K562 (cell line): ENCODE results near the gene CYLD. TPM values are rescaled to one million over a fixed set of nuclear protein-coding genes. Genes with fewer than 3 reads are reported as not detected.
A peak's percentile ranks its signal among the peaks of the same experiment; 100 is the strongest.

Experiments
- ASH1L ChIP-seq: fragments of 450-650 bp; IDR thresholded peaks from 2 replicates; pipeline ENCODE4 v1.6.1; 2018; ENCODE audit warnings: borderline replicate concordance, mild to moderate bottlenecking, low read depth; ENCODE audit not compliant: partially characterized antibody
- ATF3 ChIP-seq, 2 experiments: fragments of 450-650 bp in 1 of 2; sonication (generic) in 1 of 2; formaldehyde crosslinking in 1 of 2; IDR thresholded peaks in 1 of 2; conservative IDR thresholded peaks in 1 of 2; 2 replicates each; pipeline versions ENCODE4 v1.6.1 to v1.8.1; 2016 to 2023; ENCODE audit warnings: mild to moderate bottlenecking in 2 of 2, moderate library complexity in 2 of 2, inconsistent platforms in 1 of 2, missing genetic modification reagents in 1 of 2
- BRD4 ChIP-seq: fragments of 200-600 bp; sonication (generic); IDR thresholded peaks from 2 replicates; pipeline ENCODE4 v1.6.1; 2017; ENCODE audit warnings: inconsistent platforms
- CHAMP1 ChIP-seq: fragments of 450-650 bp; IDR thresholded peaks from 2 replicates; pipeline ENCODE4 v1.6.1; 2016; ENCODE audit warnings: mild to moderate bottlenecking
- ELF2 ChIP-seq: fragments of 250-450 bp; sonication (Bioruptor Pico); IDR thresholded peaks from 2 replicates; pipeline ENCODE4 v1.5.0; 2021; ENCODE audit warnings: mild to moderate bottlenecking
- HDAC2 ChIP-seq: fragments of 450-650 bp; IDR thresholded peaks from 2 replicates; pipeline ENCODE4 v1.6.1; 2016; ENCODE audit warnings: mild to moderate bottlenecking
- HOXB6 ChIP-seq: fragments of 250-450 bp; sonication (Bioruptor Pico); IDR thresholded peaks from 2 replicates; pipeline ENCODE4 v1.5.1; 2022; ENCODE audit warnings: mild to moderate bottlenecking, borderline replicate concordance
- KDM1A ChIP-seq, 2 experiments: fragments of 450-650 bp; IDR thresholded peaks; 2 replicates each; pipeline ENCODE4 v1.6.1; 2016; ENCODE audit warnings: mild to moderate bottlenecking in 2 of 2
- KLF16 ChIP-seq: IDR thresholded peaks from 2 replicates; pipeline ENCODE4 v1.6.1; 2016; ENCODE audit warnings: antibody characterized with exemption
- MAFK ChIP-seq: IDR thresholded peaks from 2 replicates; pipeline ENCODE4 v1.6.1; 2011; ENCODE audit warnings: low read length, improper control_type of control experiment
- MBD1 ChIP-seq: fragments of 250-450 bp; sonication (Bioruptor Pico); IDR thresholded peaks from 2 replicates; pipeline ENCODE4 v1.8.0; 2022; ENCODE audit warnings: inconsistent platforms
- MECOM ChIP-seq: fragments of 250-450 bp; sonication (Bioruptor Pico); IDR thresholded peaks from 2 replicates; pipeline ENCODE4 v1.8.0; 2022; ENCODE audit warnings: inconsistent platforms
- NFYB ChIP-seq: IDR thresholded peaks from 2 replicates; pipeline ENCODE4 v1.6.1; 2011; ENCODE audit warnings: mild to moderate bottlenecking, moderate library complexity; ENCODE audit not compliant: insufficient read length; ENCODE audit errors: extremely low read depth
- NONO ChIP-seq, 2 experiments: fragments of 200-400 bp in 1 of 2; fragments of 450-650 bp in 1 of 2; formaldehyde crosslinking in 1 of 2; IDR thresholded peaks; 2 replicates each; pipeline ENCODE4 v1.6.1; 2017; ENCODE audit warnings: low read depth in 2 of 2, mild to moderate bottlenecking in 2 of 2, moderate library complexity in 2 of 2, low read length in 1 of 2
- NR2C2 ChIP-seq, 2 experiments: fragments of 200-800 bp in 1 of 2; sonication (Bioruptor generic) in 1 of 2; sonication (generic) in 1 of 2; formaldehyde crosslinking in 1 of 2; IDR thresholded peaks; 2 replicates each; pipeline versions ENCODE4 v1.6.1 to v1.8.0; 2016 to 2022; ENCODE audit warnings: mild to moderate bottlenecking in 1 of 2, missing compliant biosample characterization in 1 of 2, missing genetic modification characterization in 1 of 2, missing genetic modification reagents in 1 of 2
- PRPF4 ChIP-seq: fragments of 200-400 bp; formaldehyde crosslinking; IDR thresholded peaks from one replicate; pipeline ENCODE4 v1.6.1; 2017; ENCODE audit warnings: low read length, low read depth, mild to moderate bottlenecking; ENCODE audit not compliant: insufficient read depth, poor library complexity, severe bottlenecking
- SAP30 ChIP-seq: fragments of 200-600 bp; sonication (generic); IDR thresholded peaks from 2 replicates; pipeline ENCODE4 v1.6.1; 2012; ENCODE audit warnings: borderline replicate concordance, low read depth, mild to moderate bottlenecking, moderate library complexity, low read length, control low read depth, inconsistent platforms; ENCODE audit not compliant: insufficient read depth, poor library complexity, severe bottlenecking
- TCF15 ChIP-seq: fragments of 250-450 bp; sonication (Bioruptor Pico); IDR thresholded peaks from 2 replicates; pipeline ENCODE4 v1.8.0; 2022; ENCODE audit warnings: moderate library complexity, mild to moderate bottlenecking, inconsistent platforms
- XRCC4 ChIP-seq: IDR thresholded peaks from one replicate; pipeline ENCODE4 v1.6.1; 2011; ENCODE audit not compliant: insufficient read depth, insufficient read length; ENCODE audit errors: extremely low read depth
- ZBTB7A ChIP-seq: IDR thresholded peaks from 2 replicates; pipeline ENCODE4 v1.6.1; 2011; ENCODE audit warnings: low read depth, mild to moderate bottlenecking, low read length, moderate library complexity, borderline replicate concordance; ENCODE audit not compliant: control insufficient read depth
- ZNF644 ChIP-seq: fragments of 200-800 bp; sonication (Bioruptor generic); IDR thresholded peaks from 2 replicates; pipeline ENCODE4 v1.6.1; 2016; ENCODE audit warnings: low read depth, missing genetic modification characterization, missing compliant biosample characterization
- polyA plus RNA-seq, 8 experiments: library from polyadenylated mRNA; depleted of rRNA in 4 of 8; stranded (reverse) in 5 of 8; unstranded in 3 of 8; fragments of >200 nt; fragmentation: Nextera tagmentation in 2 of 8; fragmentation: Illumina TruSeq in 1 of 8; extraction: Ambion mirVana in 2 of 8; extraction: Trizol in 1 of 8; gene quantifications; 2 replicates each; pipeline versions ENCODE4 v1.2.1 to v1.2.3, GENCODE V29; 2011 to 2014; ENCODE audit warnings: inconsistent platforms in 1 of 8, missing spikeins in 1 of 8
- total RNA-seq, 7 experiments: library from RNA; depleted of rRNA in 6 of 7; stranded (reverse); fragments of >200 nt in 6 of 7; fragmentation: Illumina TruSeq in 2 of 7; extraction: Trizol in 2 of 7; gene quantifications; 2 replicates each; pipeline versions ENCODE4 v1.2.1 to v1.2.3, GENCODE V29; 2011 to 2021; ENCODE audit warnings: low replicate concordance in 1 of 7

CYLD gene
- total and polyA plus RNA-seq, 9 of the 15 experiments (the other 6 are each of a cell fraction or from before 2014, with no cell fraction given), result 3.4 to 7.4 (median 5.3) TPM

- TF ChIP-seq TCF15 (CRISPR knock-in tag), result no peak
- TF ChIP-seq HOXB6, result no peak
- TF ChIP-seq XRCC4, result no peak
- peak; percentile 43 for TF ChIP-seq ATF3 (IDR thresholded peaks at IDR 0.05)
- no peak for TF ChIP-seq ATF3 (CRISPR knock-in tag; conservative IDR thresholded peaks at IDR 0.05)
- peak; percentile 33; the same call in 1 of the 2 replicates for TF ChIP-seq ELF2 (CRISPR knock-in tag)
- TF ChIP-seq NONO (IDR thresholded peaks at IDR 0.05; ENCODE audit: low read depth in 2 of 2, low read length in 1 of 2), result 0 out of 4 replicates have a peak, but pooled peaks of 1 of the 2 experiments have one; percentile 17
- peak; percentile 95 for TF ChIP-seq ASH1L
- no peak for TF ChIP-seq KDM1A (IDR thresholded peaks at IDR 0.05)
- no peak for TF ChIP-seq HDAC2
- no peak for TF ChIP-seq MBD1 (CRISPR knock-in tag)
- TF ChIP-seq ZNF644, result no peak
- peak; percentile 25; the same call in 1 of the 2 replicates for TF ChIP-seq ZBTB7A
- TF ChIP-seq MAFK, result no peak
- TF ChIP-seq BRD4, result no peak
- peak; percentile 30; the same call in 1 of the 2 replicates for TF ChIP-seq KLF16
- TF ChIP-seq SAP30, result peak; percentile 74
- no peak for TF ChIP-seq PRPF4
- no peak for TF ChIP-seq NR2C2 (CRISPR knock-in tag; IDR thresholded peaks at IDR 0.05)
- peak; percentile 86 for TF ChIP-seq NR2C2 (tag; IDR thresholded peaks at IDR 0.05)
- no peak for TF ChIP-seq CHAMP1
- peak; percentile 65 for TF ChIP-seq NFYB
- TF ChIP-seq MECOM (CRISPR knock-in tag), result no peak
These were observed at the start of gene CYLD (continued) for GRCh38 chr16:50741781-50742575.
